ENCODE data around the gene CSTB. TPM values are rescaled to one million over a fixed set of nuclear protein-coding genes. Genes with fewer than 3 reads are reported as not detected.

CSTB gene
- total and polyA plus RNA-seq, 12 donors, result 9.5 to 143 (median 60.6) TPM

- Histone ChIP-seq H3K27ac (no peak overlapping the region), H3K4me1 (replicated peaks in 1 of 2) (no peaks in the 10 kb centered on the region), H3K9me3 (replicated peaks in 1 of 3) (no peaks in the 10 kb centered on the region), H3K4me3 (no peak overlapping the region), H3K36me3 (replicated peaks in 1 of 2) (peaks cover 0 to 94% of the 10 kb centered on the region in 2 donors), H3K27me3 (no peaks in the 10 kb centered on the region)
- WGBS, 4 donors, result 85 to 94% (median 91%) methylated on average over 2 to 19 of the region's 19 CpGs
- TF ChIP-seq POLR2A (IDR thresholded peaks at IDR 0.05) (no peak), CTCF (IDR thresholded peaks at IDR 0.05) (no peak)
- intact Hi-C loops (cut with DNase I), result no loop called here
- no peak for DNase-seq
Measured at GRCh38 chr21:43799301-43799840, 23.3 kb upstream of the CSTB start.

GRCh38 chr21:43797925-43798715, 22.0 kb upstream of the CSTB start:
- WGBS, 4 donors, result 88 to 93% (median 92%) methylated on average over 18 to 30 of the region's 30 CpGs
- TF ChIP-seq POLR2A (IDR thresholded peaks at IDR 0.05) (no peak), CTCF (IDR thresholded peaks at IDR 0.05) (no peak)
- Histone ChIP-seq H3K9me3 (replicated peaks in 1 of 3) (no peaks in the 10 kb centered on the region), H3K4me1 (replicated peaks in 1 of 2) (no peaks in the 10 kb centered on the region), H3K27ac (no peak overlapping the region), H3K36me3 (replicated peaks in 1 of 2) (peaks cover 0 to 98% of the 10 kb centered on the region in 2 donors), H3K27me3 (no peaks in the 10 kb centered on the region), H3K4me3 (no peak overlapping the region)
- intact Hi-C loops (cut with DNase I), result no loop called here
- DNase-seq, result no peak

GRCh38 chr21:43797415-43797814, 21.3 kb upstream of the CSTB start:
- DNase-seq, result no peak
- WGBS, 4 donors, result 84 to 95% (median 89%) methylated on average over 14 to 19 of the region's 19 CpGs
- Histone ChIP-seq H3K4me3 (no peak overlapping the region), H3K36me3 (replicated peaks in 1 of 2) (peaks cover 0 to 98% of the 10 kb centered on the region in 2 donors), H3K9me3 (replicated peaks in 1 of 3) (no peaks in the 10 kb centered on the region), H3K27ac (no peak overlapping the region), H3K27me3 (no peaks in the 10 kb centered on the region), H3K4me1 (replicated peaks in 1 of 2) (no peaks in the 10 kb centered on the region)
- intact Hi-C loops (cut with DNase I), result no loop called here
- TF ChIP-seq POLR2A (IDR thresholded peaks at IDR 0.05) (no peak), CTCF (IDR thresholded peaks at IDR 0.05) (no peak)

GRCh38 chr21:43794857-43795256, 18.7 kb upstream of the CSTB start:
- intact Hi-C loops (cut with DNase I), result no loop called here
- 87 to 92% (median 89%) methylated on average over 13 to 14 of the region's 14 CpGs for WGBS, 4 donors

More at GRCh38 chr21:43794857-43795256, 18.7 kb upstream of the CSTB start:
- TF ChIP-seq POLR2A (IDR thresholded peaks at IDR 0.05), result no peak
- TF ChIP-seq CTCF (IDR thresholded peaks at IDR 0.05), result no peak
- peaks cover 0 to 12% of the 10 kb centered on the region in 2 donors for H3K4me1 ChIP-seq (replicated peaks in 1 of 2)
- H3K27me3 ChIP-seq, result no peaks in the 10 kb centered on the region
- no peak overlapping the region for H3K27ac ChIP-seq
- DNase-seq, result no peak
- H3K9me3 ChIP-seq (replicated peaks in 1 of 3), result no peaks in the 10 kb centered on the region
- peaks cover 0 to 81% of the 10 kb centered on the region in 2 donors for H3K36me3 ChIP-seq (replicated peaks in 1 of 2)
- H3K4me3 ChIP-seq, result no peak overlapping the region

Data from adrenal gland (tissue), 12 donors.